ENCODE measurements around the gene ULK4. TPM values are rescaled to one million over a fixed set of nuclear protein-coding genes. Genes with fewer than 3 reads are reported as not detected.

ULK4 gene
- total and polyA plus RNA-seq, 2 of the 8 experiments (the other 6 are each of a cell fraction or from before 2014, with no cell fraction given): 3.0 to 10.8 TPM

DNA sequence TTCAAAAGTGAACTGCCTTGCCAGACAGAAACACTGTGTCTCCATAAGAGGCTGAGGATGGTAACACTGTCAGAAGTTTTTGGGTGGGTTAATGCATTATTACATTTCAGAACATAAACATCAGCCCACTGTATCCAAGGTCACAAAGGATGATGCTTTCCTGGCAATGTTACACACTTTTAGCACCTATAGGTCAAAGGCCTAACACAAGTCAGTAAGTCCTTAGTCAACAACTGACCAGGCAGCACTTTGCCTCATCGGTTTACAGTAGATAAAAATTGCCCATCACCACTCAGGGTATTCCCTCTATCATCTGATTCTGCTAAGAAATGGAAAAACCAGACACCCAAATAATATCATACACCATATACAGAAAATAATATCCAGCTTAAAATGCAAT, 664.2 kb downstream of the ULK4 start:
- H4K8ac ChIP-seq (ENCODE audit: extremely low read depth, insufficient read depth, low read length): no peak overlapping the region
- H4K91ac ChIP-seq (replicated peaks; ENCODE audit: insufficient read length, low read length): no peak overlapping the region
- H3K79me1 ChIP-seq (ENCODE audit: low read depth, low read length): no peaks in the 10 kb centered on the region
- H3K9me3 ChIP-seq (ENCODE audit: insufficient read depth in 2 of 2, low read depth in 1 of 2, low read length in 1 of 2): no peaks in the 10 kb centered on the region
- H2AK5ac ChIP-seq (ENCODE audit: low read depth, low read length): no peak overlapping the region
- H4K5ac ChIP-seq (ENCODE audit: insufficient read length, low read depth, low read length): no peak overlapping the region
- CTCF ChIA-PET (ENCODE audit: partially characterized antibody): no interaction called here
- no peaks in the 10 kb centered on the region for H4K20me1 ChIP-seq (replicated peaks in 1 of 2; ENCODE audit: control insufficient read depth in 1 of 2, insufficient read depth in 2 of 2, low read length in 2 of 2)
- no peak overlapping the region for H3K14ac ChIP-seq (ENCODE audit: insufficient read length)
- no peak overlapping the region for H3K4ac ChIP-seq (replicated peaks; ENCODE audit: insufficient read length, low read depth, low read length)
- no peak for DNase-seq (ENCODE audit: low read depth in 1 of 2, low spot score in 2 of 2)
- H3K18ac ChIP-seq (ENCODE audit: extremely low read depth, low read length): no peak overlapping the region
- no peaks in the 10 kb centered on the region for H3K36me3 ChIP-seq (ENCODE audit: control insufficient read depth in 2 of 4, insufficient read depth in 4 of 4, low read length in 3 of 4)
- no peak overlapping the region for H2BK5ac ChIP-seq (ENCODE audit: low read depth, low read length)
- H3K4me2 ChIP-seq (ENCODE audit: insufficient read depth in 1 of 2, low read depth in 2 of 2, low read length in 2 of 2): no peak overlapping the region
- H2BK12ac ChIP-seq (ENCODE audit: low read depth, low read length): no peak overlapping the region
- H3K23me2 ChIP-seq (ENCODE audit: low read depth, low read length): no peaks in the 10 kb centered on the region
- H3K4me3 ChIP-seq (ENCODE audit: extremely low read depth in 1 of 4, insufficient read depth in 2 of 4, low read depth in 3 of 4, low read length in 4 of 4): no peak overlapping the region
- H3K4me1 ChIP-seq (replicated peaks in 1 of 4; ENCODE audit: control insufficient read depth in 3 of 4, insufficient read depth in 4 of 4, low read length in 3 of 4): no peaks in the 10 kb centered on the region
- no peak overlapping the region for H2BK15ac ChIP-seq (ENCODE audit: low read length)
- H2BK20ac ChIP-seq (ENCODE audit: low read length): no peak overlapping the region
- H3K9ac ChIP-seq (replicated peaks in 1 of 4; ENCODE audit: extremely low read depth in 1 of 4, low read depth in 3 of 4, low read length in 3 of 4): no peak overlapping the region
- POLR2A ChIA-PET (ENCODE audit: partially characterized antibody): no interaction called here
- H3K27me3 ChIP-seq (replicated peaks in 1 of 4; ENCODE audit: control insufficient read depth in 3 of 4, extremely low read depth in 1 of 4, insufficient read depth in 3 of 4, low read length in 3 of 4): no peaks in the 10 kb centered on the region
- no peak overlapping the region for H2BK120ac ChIP-seq (replicated peaks; ENCODE audit: low read depth, low read length)
- no peak overlapping the region for H3K56ac ChIP-seq (replicated peaks; ENCODE audit: insufficient read length, low read depth, low read length)
- no peak overlapping the region for H3K23ac ChIP-seq (ENCODE audit: insufficient read length)
- H3K79me2 ChIP-seq (ENCODE audit: control insufficient read depth in 1 of 2, insufficient read depth in 2 of 2, low read length in 2 of 2): no peaks in the 10 kb centered on the region
- 89% methylated on average over 1 of the region's 1 CpG; no CpG with 5 or more reads in 1 of the 2 experiments for WGBS, 2 experiments (ENCODE audit: extremely low coverage in 1 of 2, insufficient coverage in 1 of 2, insufficient read length in 1 of 2, insufficient replicate concordance in 2 of 2, low coverage in 1 of 2, low lambda C conversion rate in 2 of 2, missing lambda C conversion rate in 1 of 2)
- no peak overlapping the region for H2AFZ ChIP-seq (ENCODE audit: low read length)
- no peak for FAIRE-seq
- no peak overlapping the region for H3K27ac ChIP-seq (ENCODE audit: low read depth, low read length)
- no peak for TF ChIP-seq BACH1 (IDR thresholded peaks at IDR 0.05; ENCODE audit: low read length)
- TF ChIP-seq PHF8 (conservative IDR thresholded peaks at IDR 0.05; ENCODE audit: low read depth, low read length): no peak
- no peak for TF ChIP-seq GABPA (IDR thresholded peaks at IDR 0.05; ENCODE audit: borderline replicate concordance, insufficient read depth, low read length)
- TF ChIP-seq SP2 (IDR thresholded peaks at IDR 0.05; ENCODE audit: low read length): no peak
- TF ChIP-seq EGR1 (IDR thresholded peaks at IDR 0.05; ENCODE audit: borderline replicate concordance, low read depth, low read length): no peak
- no peak for TF ChIP-seq CREB1 (IDR thresholded peaks at IDR 0.05)
- TF ChIP-seq KDM4A (IDR thresholded peaks at IDR 0.05; ENCODE audit: low read depth, low read length, severe bottlenecking): no peak
- no peak for TF ChIP-seq GTF2F1 (IDR thresholded peaks at IDR 0.05; ENCODE audit: borderline replicate concordance, low read depth, low read length)
- no peak for TF ChIP-seq SIX5 (IDR thresholded peaks at IDR 0.05; ENCODE audit: low read depth, low read length)
- TF ChIP-seq RNF2 (IDR thresholded peaks at IDR 0.05; ENCODE audit: borderline replicate concordance, low read depth, low read length, missing control alignments, poor library complexity, severe bottlenecking): no peak
- no peak for TF ChIP-seq SP1 (IDR thresholded peaks at IDR 0.05; ENCODE audit: low read depth, low read length)
- TF ChIP-seq TAF7 (optimal IDR thresholded peaks at IDR 0.05; ENCODE audit: borderline replicate concordance, low read depth, low read length): no peak
- TF ChIP-seq, protein P1, sequence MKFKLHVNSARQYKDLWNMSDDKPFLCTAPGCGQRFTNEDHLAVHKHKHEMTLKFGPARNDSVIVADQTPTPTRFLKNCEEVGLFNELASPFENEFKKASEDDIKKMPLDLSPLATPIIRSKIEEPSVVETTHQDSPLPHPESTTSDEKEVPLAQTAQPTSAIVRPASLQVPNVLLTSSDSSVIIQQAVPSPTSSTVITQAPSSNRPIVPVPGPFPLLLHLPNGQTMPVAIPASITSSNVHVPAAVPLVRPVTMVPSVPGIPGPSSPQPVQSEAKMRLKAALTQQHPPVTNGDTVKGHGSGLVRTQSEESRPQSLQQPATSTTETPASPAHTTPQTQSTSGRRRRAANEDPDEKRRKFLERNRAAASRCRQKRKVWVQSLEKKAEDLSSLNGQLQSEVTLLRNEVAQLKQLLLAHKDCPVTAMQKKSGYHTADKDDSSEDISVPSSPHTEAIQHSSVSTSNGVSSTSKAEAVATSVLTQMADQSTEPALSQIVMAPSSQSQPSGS (IDR thresholded peaks at IDR 0.05; ENCODE audit: low read length): no peak
- no peak for TF ChIP-seq RXRA (IDR thresholded peaks at IDR 0.05; ENCODE audit: insufficient read depth, low read depth, low read length)

All from H1 (cell line).